ENCODE measurements around the gene SCAF1. TPM values are rescaled to one million over a fixed set of nuclear protein-coding genes. Genes with fewer than 3 reads are reported as not detected.

Gene SCAF1
- total and polyA plus RNA-seq, 10 of the 15 experiments (the other 5 are each of a cell fraction or from before 2014, with no cell fraction given), result 0.18 to 77.0 (median 5.3) TPM

DNA sequence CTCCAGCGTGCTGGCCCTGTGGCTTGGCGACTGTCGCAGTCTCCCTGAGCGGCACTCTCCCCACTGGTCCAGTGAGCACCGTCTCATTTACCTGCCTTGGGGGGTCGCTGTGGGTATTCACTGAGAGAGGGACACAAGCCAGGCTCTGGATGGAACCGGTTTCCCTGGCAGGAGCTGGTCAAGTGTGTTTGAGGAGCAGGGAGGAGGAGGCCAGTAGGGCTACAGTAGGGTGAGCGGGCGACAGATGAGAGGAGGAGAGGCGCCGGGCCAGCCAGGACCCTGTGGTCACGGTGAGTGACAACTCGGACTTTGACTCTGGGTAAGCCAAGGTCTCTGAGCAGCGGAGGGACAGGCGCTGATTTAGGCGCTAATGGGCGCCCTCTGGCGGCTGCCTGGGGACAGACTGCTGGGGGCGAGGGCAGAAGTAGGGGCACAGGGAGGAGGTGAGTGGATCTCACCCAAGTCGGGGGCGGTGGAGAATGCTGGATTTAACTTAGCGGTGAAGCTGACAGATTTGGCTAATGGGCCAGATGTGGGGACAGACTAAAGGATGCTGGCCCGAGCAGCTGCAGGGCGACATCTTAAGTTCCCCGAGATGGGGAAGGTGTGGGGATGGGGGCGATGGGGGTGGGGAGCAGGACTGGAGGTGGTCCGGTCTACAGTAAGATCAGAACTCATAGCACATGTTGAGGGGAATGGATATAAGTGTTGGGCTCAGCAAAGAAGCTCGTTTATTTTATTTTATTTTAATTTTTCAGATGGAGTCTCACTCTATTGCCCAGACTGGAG is 30.3 kb downstream of the SCAF1 start:
- peak overlapping the region; percentile 51; the same call in 1 of the 2 replicates for H3K27ac ChIP-seq (ENCODE audit: control insufficient read depth, insufficient read depth)
- ChIA-PET SMC1A (ENCODE audit: uncharacterized antibody, unreplicated experiment) (interaction anchor here (1.0 to 2.9 kb wide), 6 partner anchors 9 to 102 kb away, joined by 3 to 15 read pairs (median 5); partner anchors contain the start of genes NOSIP, PRRG2 and RRAS), RAD21 (ENCODE audit: unreplicated experiment) (interaction anchor here (1.2 to 8.6 kb wide), 3 partner anchors 7 to 102 kb away, joined by 3 to 131 read pairs (median 34); partner anchors contain the start of genes BCL2L12, IRF3, RRAS and SCAF1), POLR2A (interaction anchor here (0.5 to 11.2 kb wide), 7 partner anchors 6 to 219 kb away, joined by 3 to 200 read pairs (median 6); partner anchors contain the start of genes BCL2L12, IRF3, NOSIP and PRRG2), CTCF (interaction anchor here (0.7 to 10.5 kb wide), 20 partner anchors 6 to 202 kb away, joined by 3 to 130 read pairs (median 4); partner anchors contain the start of genes BCL2L12, IRF3, NOSIP and PRRG2)
- H3K9me3 ChIP-seq (replicated peaks; ENCODE audit: control insufficient read depth, insufficient read depth, low read length), result no peaks in the 10 kb centered on the region
- H2AFZ ChIP-seq (ENCODE audit: control insufficient read depth, low read depth, low read length), result peak overlapping the region; percentile 81
- H3K79me2 ChIP-seq (ENCODE audit: control insufficient read depth, insufficient read depth, low read length), result peaks cover 3% of the 10 kb centered on the region
- no peak overlapping the region for H3K4me3 ChIP-seq
- H3K27me3 ChIP-seq (replicated peaks in 1 of 2; ENCODE audit: control insufficient read depth in 2 of 2, insufficient read depth in 2 of 2, low read length in 1 of 2), result no peaks in the 10 kb centered on the region
- FAIRE-seq (peak; percentile 62), DNase-seq (ENCODE audit: low read depth, low spot score) (no peak), ATAC-seq (peak; percentile 52)
- H3K4me1 ChIP-seq (ENCODE audit: control insufficient read depth, insufficient read depth, low read length), result peaks cover 28% of the 10 kb centered on the region
- H3K4me2 ChIP-seq (ENCODE audit: control insufficient read depth, insufficient read depth), result peak overlapping the region; percentile 77
- 11% methylated on average over 27 of the region's 28 CpGs for WGBS (ENCODE audit: insufficient coverage, insufficient replicate concordance, low lambda C conversion rate, missing lambda C conversion rate)
- in situ Hi-C loops (cut with MboI) (no loop called here), intact Hi-C loops (cut with micrococcal nuclease; ENCODE audit: unreplicated experiment) (no loop called here)
- BruUV-seq (replicated peaks), result no TSS peak
- H3K36me3 ChIP-seq (ENCODE audit: control insufficient read depth in 2 of 2, insufficient read depth in 2 of 2, low read length in 1 of 2), result no peaks in the 10 kb centered on the region; a peak in 2 of 4 replicates
- peak overlapping the region; percentile 52; the same call in 1 of the 2 replicates for H3K9ac ChIP-seq (ENCODE audit: control insufficient read depth, insufficient read depth, low read length)
- H4K20me1 ChIP-seq (ENCODE audit: control insufficient read depth, insufficient read depth), result no peaks in the 10 kb centered on the region
- TF ChIP-seq E2F4 (IDR thresholded peaks at IDR 0.05; ENCODE audit: low read depth, low read length) (no peak; the same call in 1 of the 2 replicates), CHD1 (IDR thresholded peaks at IDR 0.05; ENCODE audit: low read depth, low read length) (no peak), NR2F1 (conservative IDR thresholded peaks at IDR 0.05) (peak; percentile 51; the same call in 1 of the 2 replicates), MLLT1 (IDR thresholded peaks at IDR 0.05) (0 out of 2 replicates have a peak, but pooled peaks have one; percentile 52), SPI1 (IDR thresholded peaks at IDR 0.05; ENCODE audit: borderline replicate concordance, insufficient read depth, low read depth, low read length) (no peak), SMC3 (IDR thresholded peaks at IDR 0.05; ENCODE audit: borderline replicate concordance, low read length) (peak; percentile 64), BMI1 (IDR thresholded peaks at IDR 0.05; ENCODE audit: borderline replicate concordance) (no peak), RAD21 (IDR thresholded peaks at IDR 0.05; ENCODE audit: insufficient read depth, low read depth, low read length) (peak; percentile 63), POLR2A (IDR thresholded peaks at IDR 0.05; ENCODE audit: low read depth, low read length) (0 out of 2 replicates have a peak, but pooled peaks have one; percentile 34), ATF3 (IDR thresholded peaks at IDR 0.05; ENCODE audit: borderline replicate concordance, extremely low read depth, low read depth, low read length) (no peak)
- TF ChIP-seq, protein P1, sequence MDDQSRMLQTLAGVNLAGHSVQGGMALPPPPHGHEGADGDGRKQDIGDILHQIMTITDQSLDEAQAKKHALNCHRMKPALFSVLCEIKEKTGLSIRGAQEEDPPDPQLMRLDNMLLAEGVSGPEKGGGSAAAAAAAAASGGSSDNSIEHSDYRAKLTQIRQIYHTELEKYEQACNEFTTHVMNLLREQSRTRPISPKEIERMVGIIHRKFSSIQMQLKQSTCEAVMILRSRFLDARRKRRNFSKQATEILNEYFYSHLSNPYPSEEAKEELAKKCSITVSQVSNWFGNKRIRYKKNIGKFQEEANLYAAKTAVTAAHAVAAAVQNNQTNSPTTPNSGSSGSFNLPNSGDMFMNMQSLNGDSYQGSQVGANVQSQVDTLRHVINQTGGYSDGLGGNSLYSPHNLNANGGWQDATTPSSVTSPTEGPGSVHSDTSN (IDR thresholded peaks at IDR 0.05; ENCODE audit: insufficient replicate concordance, low read depth, low read length), result peak; percentile 86
- TF ChIP-seq, protein P2, sequence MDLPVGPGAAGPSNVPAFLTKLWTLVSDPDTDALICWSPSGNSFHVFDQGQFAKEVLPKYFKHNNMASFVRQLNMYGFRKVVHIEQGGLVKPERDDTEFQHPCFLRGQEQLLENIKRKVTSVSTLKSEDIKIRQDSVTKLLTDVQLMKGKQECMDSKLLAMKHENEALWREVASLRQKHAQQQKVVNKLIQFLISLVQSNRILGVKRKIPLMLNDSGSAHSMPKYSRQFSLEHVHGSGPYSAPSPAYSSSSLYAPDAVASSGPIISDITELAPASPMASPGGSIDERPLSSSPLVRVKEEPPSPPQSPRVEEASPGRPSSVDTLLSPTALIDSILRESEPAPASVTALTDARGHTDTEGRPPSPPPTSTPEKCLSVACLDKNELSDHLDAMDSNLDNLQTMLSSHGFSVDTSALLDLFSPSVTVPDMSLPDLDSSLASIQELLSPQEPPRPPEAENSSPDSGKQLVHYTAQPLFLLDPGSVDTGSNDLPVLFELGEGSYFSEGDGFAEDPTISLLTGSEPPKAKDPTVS (IDR thresholded peaks at IDR 0.05; ENCODE audit: low read depth, low read length), result no peak
- TF ChIP-seq, protein P3, sequence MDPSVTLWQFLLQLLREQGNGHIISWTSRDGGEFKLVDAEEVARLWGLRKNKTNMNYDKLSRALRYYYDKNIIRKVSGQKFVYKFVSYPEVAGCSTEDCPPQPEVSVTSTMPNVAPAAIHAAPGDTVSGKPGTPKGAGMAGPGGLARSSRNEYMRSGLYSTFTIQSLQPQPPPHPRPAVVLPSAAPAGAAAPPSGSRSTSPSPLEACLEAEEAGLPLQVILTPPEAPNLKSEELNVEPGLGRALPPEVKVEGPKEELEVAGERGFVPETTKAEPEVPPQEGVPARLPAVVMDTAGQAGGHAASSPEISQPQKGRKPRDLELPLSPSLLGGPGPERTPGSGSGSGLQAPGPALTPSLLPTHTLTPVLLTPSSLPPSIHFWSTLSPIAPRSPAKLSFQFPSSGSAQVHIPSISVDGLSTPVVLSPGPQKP (IDR thresholded peaks at IDR 0.05; ENCODE audit: low read depth, low read length), result 0 out of 2 replicates have a peak, but pooled peaks have one; percentile 19
